CD8-positive, alpha-beta memory T cell (primary cell): ENCODE measurements around the gene ZMIZ1. TPM values are rescaled to one million over a fixed set of nuclear protein-coding genes. Genes with fewer than 3 reads are reported as not detected.
A peak's percentile ranks its signal among the peaks of the same experiment; 100 is the strongest.

Experiments used
- CTCF ChIA-PET: fragments of 350-600 bp; sonication (Branson Sonifier 250); formaldehyde crosslinking; loops from one replicate; lab custom pipeline; 2021; ENCODE audit warnings: antibody characterized with exemption; lab: Charles Lee
- POLR2A ChIA-PET: fragments of 350-600 bp; sonication (Branson Sonifier 250); formaldehyde crosslinking; loops from one replicate; lab custom pipeline; 2021; ENCODE audit warnings: antibody characterized with exemption; lab: Charles Lee
- DNase-seq, 5 donors: peaks; one replicate each; pipeline versions ENCODE4 v3.0.0 to v3.0.0-alpha.2; 2020 to 2022; ENCODE audit warnings: mixed read lengths in 1 of 5
- H3K27ac ChIP-seq: one replicate; pipeline ENCODE4 v1.7.0; 2013; ENCODE audit warnings: low read depth, mild to moderate bottlenecking, low read length, moderate library complexity
- H3K27me3 ChIP-seq: 2 replicates; pipeline ENCODE4 v1.7.0; 2013; ENCODE audit warnings: low read length, mild to moderate bottlenecking; ENCODE audit not compliant: insufficient read depth, poor library complexity, severe bottlenecking
- H3K36me3 ChIP-seq: 2 replicates; pipeline ENCODE4 v1.7.0; 2013; ENCODE audit warnings: mild to moderate bottlenecking, low read length, moderate library complexity; ENCODE audit not compliant: insufficient read depth
- H3K4me1 ChIP-seq: 2 replicates; pipeline ENCODE4 v1.7.0; 2013; ENCODE audit warnings: mild to moderate bottlenecking, low read length, moderate library complexity; ENCODE audit not compliant: insufficient read depth
- H3K4me3 ChIP-seq: 2 replicates; pipeline ENCODE4 v1.7.0; 2013; ENCODE audit warnings: mild to moderate bottlenecking, low read length
- H3K9me3 ChIP-seq: 2 replicates; pipeline ENCODE4 v1.7.0; 2013; ENCODE audit warnings: mild to moderate bottlenecking, low read length
- H3K27ac Mint-ChIP-seq, 8 donors: one replicate each; pipeline ENCODE4 v1.8.0; 2020 to 2021; ENCODE audit warnings: mixed read lengths in 8 of 8, mild to moderate bottlenecking in 6 of 8, inconsistent platforms in 3 of 8, moderate library complexity in 3 of 8
- H3K27me3 Mint-ChIP-seq, 2 donors: one replicate each; pipeline ENCODE4 v1.8.0; 2020 to 2021; ENCODE audit warnings: mixed read lengths in 2 of 2, mild to moderate bottlenecking in 1 of 2, moderate library complexity in 1 of 2
- H3K36me3 Mint-ChIP-seq, 3 donors: one replicate each; pipeline ENCODE4 v1.8.0; 2020 to 2021; ENCODE audit warnings: mixed read lengths in 3 of 3, inconsistent platforms in 1 of 3, mild to moderate bottlenecking in 1 of 3
- H3K4me1 Mint-ChIP-seq, 3 donors: one replicate each; pipeline ENCODE4 v1.8.0; 2020 to 2021; ENCODE audit warnings: mixed read lengths in 3 of 3, inconsistent platforms in 1 of 3, mild to moderate bottlenecking in 1 of 3
- H3K4me3 Mint-ChIP-seq, 7 donors: one replicate each; pipeline ENCODE4 v1.8.0; 2020 to 2021; ENCODE audit warnings: mixed read lengths in 7 of 7, mild to moderate bottlenecking in 6 of 7, moderate library complexity in 4 of 7, inconsistent platforms in 2 of 7
- H3K9me3 Mint-ChIP-seq, 5 donors: one replicate each; pipeline ENCODE4 v1.8.0; 2020 to 2022; ENCODE audit warnings: mixed read lengths in 5 of 5, mild to moderate bottlenecking in 3 of 5, moderate library complexity in 2 of 5, inconsistent platforms in 1 of 5
- polyA plus RNA-seq: library from polyadenylated mRNA; unstranded; fragments of 300-500 nt; fragmentation: Illumina TruSeq; gene quantifications from one replicate; pipeline ENCODE4 v1.2.3, GENCODE V29; 2021
- total RNA-seq, 2 experiments: library from RNA; stranded (reverse); gene quantifications; one replicate each; pipeline ENCODE4 v1.2.3, GENCODE V29; 2021

ZMIZ1 gene
- total and polyA plus RNA-seq, 3 experiments from 2014 or later = 8.0 to 36.3 (median 34.7) TPM

GRCh38 chr10:79071396-79071923 is 2.7 kb downstream of the ZMIZ1 start:
- ChIA-PET POLR2A (interaction anchor here (1.2 kb wide), 1 partner anchor 43 kb away, joined by 3 read pairs; no protein-coding TSS in a partner anchor), CTCF (no interaction called here)
- no peak overlapping the region for H3K4me3 ChIP-seq
- peak overlapping the region; percentile 70 to 99 (median 74) for H3K4me3 Mint-ChIP-seq
- H3K9me3 ChIP-seq = no peaks in the 10 kb centered on the region
- peaks cover 11% of the 10 kb centered on the region for H3K4me1 ChIP-seq
- peaks cover 0 to 2% (median 0%) of the 10 kb centered on the region in 5 donors for H3K9me3 Mint-ChIP-seq
- no peaks in the 10 kb centered on the region for H3K36me3 ChIP-seq
- peaks cover 0 to 7% (median 0%) of the 10 kb centered on the region in 3 donors for H3K36me3 Mint-ChIP-seq
- H3K27ac Mint-ChIP-seq = peak overlapping the region in 4 of 8 donors; percentile 23 to 65 (median 26)
- no peaks in the 10 kb centered on the region for H3K27me3 ChIP-seq
- H3K4me1 Mint-ChIP-seq = peaks cover 21 to 57% (median 22%) of the 10 kb centered on the region in 3 donors
- no peak overlapping the region for H3K27ac ChIP-seq
- H3K27me3 Mint-ChIP-seq = peaks cover 0 to 6% of the 10 kb centered on the region in 2 donors
- DNase-seq = no peak

- H3K36me3 Mint-ChIP-seq = peaks cover 0 to 7% (median 0%) of the 10 kb centered on the region in 3 donors
- peak overlapping the region; percentile 14 to 99 (median 74) for H3K4me3 Mint-ChIP-seq
- peaks cover 0 to 2% (median 0%) of the 10 kb centered on the region in 5 donors for H3K9me3 Mint-ChIP-seq
- no peaks in the 10 kb centered on the region for H3K9me3 ChIP-seq
- peaks cover 8% of the 10 kb centered on the region for H3K4me1 ChIP-seq
- H3K27me3 Mint-ChIP-seq = peaks cover 0 to 6% of the 10 kb centered on the region in 2 donors
- peaks cover 18 to 54% (median 21%) of the 10 kb centered on the region in 3 donors for H3K4me1 Mint-ChIP-seq
- ChIA-PET POLR2A (no interaction called here), CTCF (no interaction called here)
- H3K27ac ChIP-seq = no peak overlapping the region
- no peaks in the 10 kb centered on the region for H3K36me3 ChIP-seq
- no peaks in the 10 kb centered on the region for H3K27me3 ChIP-seq
- H3K27ac Mint-ChIP-seq = peak overlapping the region in 2 of 8 donors; percentile 23 to 25
- H3K4me3 ChIP-seq = no peak overlapping the region
- DNase-seq = no peak
Observed at GRCh38 chr10:79072041-79072441, 3.3 kb downstream of the ZMIZ1 start.

GRCh38 chr10:79072994-79073645 is 4.4 kb downstream of the ZMIZ1 start:
- H3K4me1 Mint-ChIP-seq = peaks cover 12 to 49% (median 19%) of the 10 kb centered on the region in 3 donors
- peak overlapping the region in 4 of 7 donors; percentile 23 to 99 (median 44) for H3K4me3 Mint-ChIP-seq
- POLR2A ChIA-PET = interaction anchor here (0.6 kb wide), 1 partner anchor 797 kb away, joined by 21 read pairs; no protein-coding TSS in a partner anchor
- peaks cover 0 to 2% (median 0%) of the 10 kb centered on the region in 5 donors for H3K9me3 Mint-ChIP-seq
- H3K27me3 Mint-ChIP-seq = peaks cover 0 to 6% of the 10 kb centered on the region in 2 donors
- Histone ChIP-seq H3K4me1 (peaks cover 8% of the 10 kb centered on the region), H3K4me3 (no peak overlapping the region), H3K27ac (no peak overlapping the region), H3K9me3 (no peaks in the 10 kb centered on the region), H3K27me3 (no peaks in the 10 kb centered on the region), H3K36me3 (no peaks in the 10 kb centered on the region)
- no peak for DNase-seq
- peak overlapping the region in 2 of 8 donors; percentile 61 to 68 for H3K27ac Mint-ChIP-seq
- CTCF ChIA-PET = interaction anchor here (1.4 kb wide), 1 partner anchor 122 kb away, joined by 3 read pairs; no protein-coding TSS in a partner anchor
- peaks cover 0 to 5% (median 0%) of the 10 kb centered on the region in 3 donors for H3K36me3 Mint-ChIP-seq

GRCh38 chr10:79073784-79074432 is 5.1 kb downstream of the ZMIZ1 start:
- peaks cover 0 to 2% (median 0%) of the 10 kb centered on the region in 5 donors for H3K9me3 Mint-ChIP-seq
- POLR2A ChIA-PET = no interaction called here
- H3K27me3 Mint-ChIP-seq = peaks cover 0 to 6% of the 10 kb centered on the region in 2 donors
- H3K4me1 Mint-ChIP-seq = peaks cover 12 to 53% (median 20%) of the 10 kb centered on the region in 3 donors
- no peak for DNase-seq
- Histone ChIP-seq H3K27ac (no peak overlapping the region), H3K36me3 (no peaks in the 10 kb centered on the region), H3K4me3 (no peak overlapping the region), H3K4me1 (peaks cover 8% of the 10 kb centered on the region), H3K27me3 (no peaks in the 10 kb centered on the region), H3K9me3 (no peaks in the 10 kb centered on the region)
- peaks cover 0 to 3% (median 0%) of the 10 kb centered on the region in 3 donors for H3K36me3 Mint-ChIP-seq
- CTCF ChIA-PET = interaction anchor here (0.8 to 1.4 kb wide), 2 partner anchors 11 to 121 kb away, joined by 3 read pairs; no protein-coding TSS in a partner anchor
- peak overlapping the region in 2 of 7 donors; percentile 40 to 60 for H3K4me3 Mint-ChIP-seq
- peak overlapping the region in 2 of 8 donors; percentile 17 to 68 for H3K27ac Mint-ChIP-seq

- no peak overlapping the region for H3K27ac ChIP-seq
- Mint-ChIP-seq H3K9me3 (no peaks in the 10 kb centered on the region), H3K27ac (peak overlapping the region in 1 of 8 donors; percentile 73), H3K4me3 (peak overlapping the region in 1 of 7 donors; percentile 10), H3K27me3 (peaks cover 0 to 6% of the 10 kb centered on the region in 2 donors), H3K4me1 (peaks cover 12 to 59% (median 23%) of the 10 kb centered on the region in 3 donors), H3K36me3 (peaks cover 0 to 1% (median 0%) of the 10 kb centered on the region in 3 donors)
- H3K27me3 ChIP-seq = no peaks in the 10 kb centered on the region
- ChIA-PET POLR2A (no interaction called here), CTCF (interaction anchor here (0.8 to 1.4 kb wide), 3 partner anchors 12 to 123 kb away, joined by 3 read pairs; no protein-coding TSS in a partner anchor)
- H3K4me1 ChIP-seq = peaks cover 8% of the 10 kb centered on the region
- DNase-seq = no peak
- H3K36me3 ChIP-seq = no peaks in the 10 kb centered on the region
- H3K4me3 ChIP-seq = no peak overlapping the region
- no peaks in the 10 kb centered on the region for H3K9me3 ChIP-seq
Observed at GRCh38 chr10:79074732-79075131, 6.0 kb downstream of the ZMIZ1 start.

GRCh38 chr10:79075418-79075817 is 6.7 kb downstream of the ZMIZ1 start:
- no peaks in the 10 kb centered on the region for H3K27me3 ChIP-seq
- ChIA-PET POLR2A (no interaction called here), CTCF (interaction anchor here (1.1 to 1.5 kb wide), 2 partner anchors 47 to 122 kb away, joined by 3 read pairs; no protein-coding TSS in a partner anchor)
- no peak overlapping the region for H3K27ac ChIP-seq
- Mint-ChIP-seq H3K36me3 (no peaks in the 10 kb centered on the region), H3K4me1 (peaks cover 13 to 62% (median 23%) of the 10 kb centered on the region in 3 donors), H3K27me3 (peaks cover 0 to 6% of the 10 kb centered on the region in 2 donors), H3K4me3 (peak overlapping the region in 1 of 7 donors; percentile 73), H3K9me3 (no peaks in the 10 kb centered on the region), H3K27ac (no peak overlapping the region)
- H3K4me1 ChIP-seq = peaks cover 8% of the 10 kb centered on the region
- DNase-seq = no peak
- H3K9me3 ChIP-seq = no peaks in the 10 kb centered on the region
- H3K36me3 ChIP-seq = no peaks in the 10 kb centered on the region
- H3K4me3 ChIP-seq = no peak overlapping the region

GRCh38 chr10:79077488-79078173 is 8.9 kb downstream of the ZMIZ1 start:
- Mint-ChIP-seq H3K4me1 (peaks cover 7 to 53% (median 15%) of the 10 kb centered on the region in 3 donors), H3K4me3 (no peak overlapping the region), H3K27me3 (peaks cover 0 to 10% of the 10 kb centered on the region in 2 donors), H3K27ac (no peak overlapping the region), H3K9me3 (no peaks in the 10 kb centered on the region), H3K36me3 (no peaks in the 10 kb centered on the region)
- ChIA-PET CTCF (interaction anchor here (1.2 kb wide), 1 partner anchor 118 kb away, joined by 3 read pairs; no protein-coding TSS in a partner anchor), POLR2A (no interaction called here)
- Histone ChIP-seq H3K4me3 (no peak overlapping the region), H3K4me1 (peaks cover 5% of the 10 kb centered on the region), H3K27me3 (no peaks in the 10 kb centered on the region), H3K27ac (no peak overlapping the region), H3K9me3 (no peaks in the 10 kb centered on the region), H3K36me3 (no peaks in the 10 kb centered on the region)
- DNase-seq = no peak
